Measurements from ENCODE around the gene ULBP2.
"Not testable (repeated sequence)": the region's sequence is repeated elsewhere in the genome, so short reads cannot be mapped to it uniquely, and the experiment has no call there.

The ULBP2 gene

DNA sequence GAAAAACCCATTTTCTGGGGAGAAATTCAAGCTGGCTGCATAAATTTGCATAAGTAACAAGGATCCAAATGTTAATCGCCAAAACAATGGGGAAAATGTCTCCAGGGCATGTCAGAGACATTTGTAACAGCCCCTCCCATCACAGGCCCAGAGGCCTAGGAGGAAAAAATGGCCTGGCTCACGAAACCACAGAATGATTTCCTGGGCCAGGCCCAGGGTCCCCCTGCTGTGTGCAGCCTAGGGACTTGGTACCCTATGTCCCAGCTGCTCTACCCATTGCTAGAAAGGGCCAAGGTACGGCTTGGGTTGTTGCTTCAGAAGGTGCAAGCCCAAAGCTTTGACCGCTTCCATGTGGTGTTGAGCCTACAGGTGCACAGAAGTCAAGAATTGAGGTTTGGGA, 33.3 kb upstream of the ULBP2 start:
- H3K36me3 ChIP-seq (ENCODE audit: control insufficient read depth in 5 of 5, insufficient read depth in 5 of 5, low read length in 5 of 5); H3K27me3 ChIP-seq (ENCODE audit: control insufficient read depth in 5 of 5, insufficient read depth in 4 of 5, low read length in 5 of 5); H3K27ac ChIP-seq (ENCODE audit: low read depth, low read length); H3K4me3 ChIP-seq (ENCODE audit: low read depth in 1 of 5, low read length in 5 of 5); H3K9ac ChIP-seq (ENCODE audit: low read length in 5 of 5); H3K9me3 ChIP-seq (ENCODE audit: control insufficient read depth in 5 of 5, low read length in 5 of 5): not testable (repeated sequence)
- H3K4me1 ChIP-seq (ENCODE audit: control insufficient read depth in 5 of 5, insufficient read depth in 5 of 5, low read length in 5 of 5): peaks cover 6 to 19% (median 17%) of the 10 kb centered on the region in 5 donors

DNA sequence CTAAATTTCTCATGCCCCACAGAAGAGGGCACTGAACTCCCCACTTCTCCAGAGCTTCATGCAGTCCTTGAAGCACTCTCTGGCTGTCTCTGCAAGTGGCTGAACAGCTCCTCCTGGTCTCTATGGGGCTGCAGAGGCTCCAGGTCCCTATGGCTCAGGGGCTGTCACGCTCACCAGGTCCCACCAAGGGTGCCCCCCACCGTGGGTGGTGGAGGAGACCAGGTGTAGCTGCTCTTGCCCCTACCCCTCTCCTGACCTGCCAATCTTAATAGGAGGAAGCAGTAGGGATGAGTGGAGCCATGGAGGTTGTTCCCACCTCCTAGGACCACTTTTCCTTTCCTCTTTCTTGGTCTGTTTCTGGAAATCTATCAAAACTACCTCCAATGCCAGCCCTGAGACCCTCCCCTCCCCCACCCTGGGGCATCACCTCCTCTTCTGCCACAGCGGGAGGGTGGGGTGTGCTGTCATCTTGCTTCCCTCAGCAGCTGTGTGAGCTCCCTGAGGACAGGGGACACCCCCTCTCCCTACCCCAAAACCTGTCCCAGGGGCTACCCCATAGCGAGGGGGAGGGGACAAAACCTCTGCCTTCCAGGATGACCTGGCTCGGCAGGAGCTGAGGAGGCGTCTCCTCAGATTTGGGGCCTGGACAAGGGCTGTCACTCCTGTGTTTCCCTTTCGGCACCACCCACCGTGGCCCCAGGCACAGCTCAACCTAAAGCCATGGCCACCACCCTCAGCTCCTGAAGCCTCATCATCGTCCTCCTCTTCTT, 31.9 kb upstream of the ULBP2 start:
- Histone ChIP-seq H3K4me1 (ENCODE audit: control insufficient read depth in 5 of 5, insufficient read depth in 5 of 5, low read length in 5 of 5) (peaks cover 6 to 19% (median 17%) of the 10 kb centered on the region in 5 donors), H3K9me3 (ENCODE audit: control insufficient read depth in 5 of 5, low read length in 5 of 5) (peaks cover 0 to 7% (median 0%) of the 10 kb centered on the region in 5 donors), H3K27ac (ENCODE audit: low read depth, low read length) (no peak overlapping the region), H3K36me3 (ENCODE audit: control insufficient read depth in 5 of 5, insufficient read depth in 5 of 5, low read length in 5 of 5) (no peaks in the 10 kb centered on the region), H3K4me3 (ENCODE audit: low read depth in 1 of 5, low read length in 5 of 5) (no peak overlapping the region), H3K27me3 (ENCODE audit: control insufficient read depth in 5 of 5, insufficient read depth in 4 of 5, low read length in 5 of 5) (no peaks in the 10 kb centered on the region), H3K9ac (ENCODE audit: low read length in 5 of 5) (no peak overlapping the region)

DNA sequence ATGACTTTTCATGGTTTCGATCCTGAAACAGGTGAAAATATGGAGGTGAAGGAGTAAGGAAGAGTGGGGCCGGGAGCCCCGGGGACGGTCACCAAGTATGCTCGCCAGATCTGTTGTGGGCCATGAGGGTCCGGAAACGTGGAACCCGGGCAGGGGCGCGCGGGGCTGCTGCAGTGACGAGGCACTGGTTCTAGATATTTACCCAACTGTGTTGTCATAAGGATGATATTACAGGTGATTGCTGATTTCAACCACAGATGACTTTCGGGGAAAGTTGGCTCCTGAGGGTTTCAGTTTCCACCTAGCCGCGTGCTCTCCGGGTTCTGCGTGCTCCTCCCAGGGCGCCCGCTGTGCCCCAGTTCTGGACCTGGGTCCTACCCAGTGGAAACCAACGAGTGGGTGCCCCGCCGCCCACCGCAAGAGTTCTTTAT, 31.1 kb upstream of the ULBP2 start:
- Histone ChIP-seq H3K36me3 (ENCODE audit: control insufficient read depth in 5 of 5, insufficient read depth in 5 of 5, low read length in 5 of 5) (no peaks in the 10 kb centered on the region), H3K4me1 (ENCODE audit: control insufficient read depth in 5 of 5, insufficient read depth in 5 of 5, low read length in 5 of 5) (peaks cover 6 to 14% (median 11%) of the 10 kb centered on the region in 5 donors), H3K9me3 (ENCODE audit: control insufficient read depth in 5 of 5, low read length in 5 of 5) (peaks cover 0 to 7% (median 0%) of the 10 kb centered on the region in 5 donors), H3K9ac (ENCODE audit: low read length in 5 of 5) (no peak overlapping the region), H3K4me3 (ENCODE audit: low read depth in 1 of 5, low read length in 5 of 5) (no peak overlapping the region), H3K27ac (ENCODE audit: low read depth, low read length) (no peak overlapping the region), H3K27me3 (ENCODE audit: control insufficient read depth in 5 of 5, insufficient read depth in 4 of 5, low read length in 5 of 5) (no peaks in the 10 kb centered on the region)

DNA sequence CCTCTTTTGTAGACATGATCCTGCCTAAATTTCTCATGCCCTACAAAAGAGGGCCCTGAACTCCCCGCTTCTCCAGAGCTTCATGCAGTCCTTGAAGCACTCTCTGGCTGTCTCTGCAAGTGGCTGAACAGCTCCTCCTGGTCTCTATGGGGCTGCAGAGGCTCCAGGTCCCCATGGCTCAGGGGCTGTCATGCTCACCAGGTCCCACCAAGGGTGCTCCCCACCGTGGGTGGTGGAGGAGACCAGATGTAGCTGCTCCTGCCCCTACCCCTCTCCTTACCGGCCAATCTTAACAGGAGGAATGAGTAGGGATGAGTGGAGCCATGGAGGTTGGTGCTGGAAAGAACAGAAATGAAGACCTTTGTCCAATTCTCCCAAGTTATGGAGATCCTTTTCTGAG, 29.1 kb upstream of the ULBP2 start:
- H3K27me3 ChIP-seq (ENCODE audit: control insufficient read depth in 5 of 5, insufficient read depth in 4 of 5, low read length in 5 of 5); H3K4me1 ChIP-seq (ENCODE audit: control insufficient read depth in 5 of 5, insufficient read depth in 5 of 5, low read length in 5 of 5); H3K4me3 ChIP-seq (ENCODE audit: low read depth in 1 of 5, low read length in 5 of 5); H3K9me3 ChIP-seq (ENCODE audit: control insufficient read depth in 5 of 5, low read length in 5 of 5); H3K27ac ChIP-seq (ENCODE audit: low read depth, low read length); H3K9ac ChIP-seq (ENCODE audit: low read length in 5 of 5); H3K36me3 ChIP-seq (ENCODE audit: control insufficient read depth in 5 of 5, insufficient read depth in 5 of 5, low read length in 5 of 5): not testable (repeated sequence)

DNA sequence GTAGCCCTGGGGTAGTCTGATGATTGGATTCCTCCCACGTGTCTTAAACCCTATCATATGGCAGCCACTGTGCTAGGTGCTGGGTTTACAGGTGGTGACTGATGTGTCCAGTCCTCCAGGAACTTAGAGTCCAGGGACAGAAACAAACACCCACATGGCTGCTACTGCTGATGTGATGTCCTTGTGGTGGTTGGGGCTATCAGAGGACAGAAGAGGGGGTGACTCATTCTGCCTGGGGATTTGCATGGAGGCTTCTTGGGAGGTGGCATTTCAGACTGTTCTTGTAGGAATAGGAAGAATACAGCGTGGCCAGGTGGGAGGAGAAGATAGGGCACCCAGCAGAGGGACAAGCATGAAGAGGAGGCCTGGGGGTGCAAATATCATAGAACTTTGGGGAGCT, 28.7 kb upstream of the ULBP2 start:
- H3K9me3 ChIP-seq (ENCODE audit: control insufficient read depth in 5 of 5, low read length in 5 of 5): peaks cover 0 to 5% (median 0%) of the 10 kb centered on the region in 5 donors
- H3K27ac ChIP-seq (ENCODE audit: low read depth, low read length): no peak overlapping the region
- H3K36me3 ChIP-seq (ENCODE audit: control insufficient read depth in 5 of 5, insufficient read depth in 5 of 5, low read length in 5 of 5): no peaks in the 10 kb centered on the region
- H3K9ac ChIP-seq (ENCODE audit: low read length in 5 of 5): no peak overlapping the region
- H3K27me3 ChIP-seq (ENCODE audit: control insufficient read depth in 5 of 5, insufficient read depth in 4 of 5, low read length in 5 of 5): no peaks in the 10 kb centered on the region
- no peak overlapping the region for H3K4me3 ChIP-seq (ENCODE audit: low read depth in 1 of 5, low read length in 5 of 5)
- no peaks in the 10 kb centered on the region for H3K4me1 ChIP-seq (ENCODE audit: control insufficient read depth in 5 of 5, insufficient read depth in 5 of 5, low read length in 5 of 5)

DNA sequence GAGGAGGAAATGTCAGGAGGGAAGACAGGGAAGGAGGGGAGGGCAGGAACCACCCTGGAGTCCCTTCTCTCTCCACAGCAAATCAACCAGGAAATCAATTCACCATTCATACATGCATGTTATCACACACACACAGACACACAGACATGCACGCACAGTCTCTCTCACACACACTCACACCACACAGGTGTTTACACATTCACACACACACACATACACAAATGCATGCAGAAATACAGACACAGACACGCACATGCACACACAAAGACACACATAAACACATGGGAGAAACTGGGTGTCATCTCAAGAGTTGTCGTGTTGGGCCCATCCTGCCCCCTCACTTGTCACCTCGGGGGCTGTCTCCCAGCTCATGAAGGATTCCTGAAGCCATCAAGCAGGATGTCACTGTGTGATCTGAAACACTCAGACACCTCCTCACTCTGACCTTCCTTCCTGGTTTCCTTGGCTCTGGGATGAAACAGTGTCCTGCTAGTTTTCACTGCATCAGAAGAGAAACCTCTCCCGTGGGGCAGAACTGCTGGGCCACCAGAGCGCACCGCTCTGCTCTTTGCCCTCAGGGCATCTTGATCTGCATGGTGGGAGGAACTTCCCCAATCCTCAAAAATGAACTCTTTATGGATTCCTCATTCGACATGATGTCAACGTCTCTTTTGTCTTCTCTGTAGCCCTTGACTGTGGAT, 28.1 kb upstream of the ULBP2 start:
- Histone ChIP-seq H3K4me1 (ENCODE audit: control insufficient read depth in 5 of 5, insufficient read depth in 5 of 5, low read length in 5 of 5) (no peaks in the 10 kb centered on the region), H3K27me3 (ENCODE audit: control insufficient read depth in 5 of 5, insufficient read depth in 4 of 5, low read length in 5 of 5) (no peaks in the 10 kb centered on the region), H3K27ac (ENCODE audit: low read depth, low read length) (no peak overlapping the region), H3K9me3 (ENCODE audit: control insufficient read depth in 5 of 5, low read length in 5 of 5) (peaks cover 0 to 1% (median 0%) of the 10 kb centered on the region in 5 donors), H3K9ac (ENCODE audit: low read length in 5 of 5) (no peak overlapping the region), H3K36me3 (ENCODE audit: control insufficient read depth in 5 of 5, insufficient read depth in 5 of 5, low read length in 5 of 5) (no peaks in the 10 kb centered on the region), H3K4me3 (ENCODE audit: low read depth in 1 of 5, low read length in 5 of 5) (no peak overlapping the region)

DNA sequence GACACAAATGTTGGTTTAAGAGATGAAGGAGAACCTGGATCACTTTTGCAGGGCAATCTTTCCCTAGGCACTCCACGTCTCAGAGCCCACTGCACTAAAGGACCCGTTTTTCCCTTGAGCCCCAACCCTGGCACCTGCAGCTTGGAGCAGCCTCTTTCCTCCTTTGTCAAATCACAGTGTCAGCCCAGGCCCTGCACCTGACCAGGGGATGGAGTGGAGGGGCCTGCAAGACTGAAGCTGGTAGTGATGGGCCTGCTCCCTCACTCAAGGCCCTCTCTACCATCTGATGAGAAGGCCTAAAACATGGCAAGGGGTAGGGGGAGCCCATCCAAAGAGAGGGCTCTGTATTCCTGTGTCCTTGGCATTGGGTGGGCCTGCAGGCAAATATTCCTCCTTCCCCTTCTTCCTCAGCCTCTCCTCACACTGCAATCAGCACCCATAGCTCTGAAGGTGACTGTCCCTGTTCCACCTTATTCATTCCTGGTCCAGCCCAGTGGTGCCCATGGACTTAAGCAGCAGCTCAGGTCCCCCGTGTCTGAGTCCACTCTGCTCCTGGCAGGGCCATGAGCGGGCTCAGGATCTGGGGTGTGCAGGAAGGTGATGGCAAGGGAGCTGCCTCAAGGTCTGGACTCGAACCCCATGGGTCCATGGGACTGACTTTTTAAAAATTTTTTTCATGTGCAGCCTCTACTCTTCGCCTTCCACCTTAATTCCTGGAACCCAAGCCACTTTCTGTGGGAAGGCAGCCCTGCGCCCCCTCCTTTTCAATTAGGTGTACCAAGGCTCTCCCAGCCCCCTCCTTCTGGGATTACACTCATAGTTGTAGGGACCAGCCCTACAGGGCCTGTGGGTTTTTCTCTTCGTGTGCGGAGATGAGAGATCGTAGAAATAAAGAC, 25.6 kb upstream of the ULBP2 start:
- H3K9me3 ChIP-seq (ENCODE audit: control insufficient read depth in 5 of 5, low read length in 5 of 5): no peaks in the 10 kb centered on the region
- no peak overlapping the region for H3K9ac ChIP-seq (ENCODE audit: low read length in 5 of 5)
- no peak overlapping the region for H3K4me3 ChIP-seq (ENCODE audit: low read depth in 1 of 5, low read length in 5 of 5)
- H3K27ac ChIP-seq (ENCODE audit: low read depth, low read length): no peak overlapping the region
- no peaks in the 10 kb centered on the region for H3K36me3 ChIP-seq (ENCODE audit: control insufficient read depth in 5 of 5, insufficient read depth in 5 of 5, low read length in 5 of 5)
- H3K4me1 ChIP-seq (ENCODE audit: control insufficient read depth in 5 of 5, insufficient read depth in 5 of 5, low read length in 5 of 5): no peaks in the 10 kb centered on the region
- H3K27me3 ChIP-seq (ENCODE audit: control insufficient read depth in 5 of 5, insufficient read depth in 4 of 5, low read length in 5 of 5): no peaks in the 10 kb centered on the region

DNA sequence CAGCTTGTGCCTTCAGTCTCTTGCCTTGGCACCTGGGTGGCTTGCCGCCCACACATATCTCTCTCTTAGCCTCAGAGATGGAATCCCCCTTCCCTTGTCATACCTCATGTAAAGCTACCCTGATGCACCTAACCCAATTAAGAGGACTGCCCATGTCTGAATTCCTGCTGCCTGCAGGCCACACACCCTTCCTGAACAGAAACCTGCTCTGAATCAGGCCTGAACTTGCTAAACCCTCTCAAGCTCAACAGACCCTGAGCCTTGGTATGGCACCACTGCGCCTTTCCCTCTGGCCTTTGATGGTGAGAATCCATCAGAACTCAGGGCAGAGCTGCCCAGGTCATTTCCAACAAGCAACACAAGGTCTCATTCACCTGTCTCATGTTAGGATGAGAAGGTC, 24.1 kb upstream of the ULBP2 start:
- H3K27me3 ChIP-seq (ENCODE audit: control insufficient read depth in 5 of 5, insufficient read depth in 4 of 5, low read length in 5 of 5): no peaks in the 10 kb centered on the region
- no peaks in the 10 kb centered on the region for H3K9me3 ChIP-seq (ENCODE audit: control insufficient read depth in 5 of 5, low read length in 5 of 5)
- H3K4me1 ChIP-seq (ENCODE audit: control insufficient read depth in 5 of 5, insufficient read depth in 5 of 5, low read length in 5 of 5): peaks cover 0 to 5% (median 5%) of the 10 kb centered on the region in 5 donors
- no peak overlapping the region for H3K9ac ChIP-seq (ENCODE audit: low read length in 5 of 5)
- no peaks in the 10 kb centered on the region for H3K36me3 ChIP-seq (ENCODE audit: control insufficient read depth in 5 of 5, insufficient read depth in 5 of 5, low read length in 5 of 5)
- H3K4me3 ChIP-seq (ENCODE audit: low read depth in 1 of 5, low read length in 5 of 5): no peak overlapping the region
- no peak overlapping the region for H3K27ac ChIP-seq (ENCODE audit: low read depth, low read length)

DNA sequence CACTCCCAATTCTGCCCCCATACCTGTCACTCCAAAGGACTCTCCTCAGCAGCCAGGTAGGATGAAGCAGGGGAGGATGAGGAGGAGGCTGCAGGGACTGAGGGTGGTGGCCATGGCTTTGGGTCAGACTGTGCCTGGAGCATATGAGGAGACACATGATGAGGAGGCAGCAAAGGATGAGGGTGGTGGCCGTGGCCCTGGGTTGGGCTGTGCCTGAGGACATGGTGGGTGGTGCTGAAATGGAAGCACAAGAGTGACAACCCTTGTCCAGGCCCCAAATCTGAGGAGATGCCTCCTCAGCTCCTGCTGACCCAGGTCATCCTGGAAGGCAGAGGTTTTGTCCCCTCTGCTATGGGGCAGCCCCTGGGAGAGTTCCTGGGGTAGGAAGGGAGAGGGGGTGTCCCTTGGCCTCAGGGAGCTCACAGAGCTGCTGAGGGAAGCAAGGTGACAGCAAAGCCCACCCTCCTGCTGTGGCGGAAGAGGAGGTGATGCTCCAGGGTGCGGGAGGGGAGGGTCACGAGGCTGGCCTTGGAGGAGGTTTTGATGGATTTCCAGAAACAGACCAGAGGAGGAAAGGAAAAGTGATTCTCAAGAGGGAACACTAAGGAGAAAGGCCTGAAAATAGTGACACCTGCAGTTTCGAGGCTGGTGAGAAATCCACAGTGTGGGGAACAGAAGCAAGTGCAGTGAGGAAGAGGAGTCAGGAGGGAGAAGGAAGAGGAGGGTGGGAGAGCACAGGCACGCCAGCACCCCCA, 23.5 kb upstream of the ULBP2 start:
- Histone ChIP-seq H3K36me3 (ENCODE audit: control insufficient read depth in 5 of 5, insufficient read depth in 5 of 5, low read length in 5 of 5) (no peaks in the 10 kb centered on the region), H3K4me1 (ENCODE audit: control insufficient read depth in 5 of 5, insufficient read depth in 5 of 5, low read length in 5 of 5) (peaks cover 0 to 12% (median 11%) of the 10 kb centered on the region in 5 donors), H3K27ac (ENCODE audit: low read depth, low read length) (no peak overlapping the region), H3K9me3 (ENCODE audit: control insufficient read depth in 5 of 5, low read length in 5 of 5) (no peaks in the 10 kb centered on the region), H3K27me3 (ENCODE audit: control insufficient read depth in 5 of 5, insufficient read depth in 4 of 5, low read length in 5 of 5) (peaks cover 0 to 1% (median 0%) of the 10 kb centered on the region in 5 donors), H3K9ac (ENCODE audit: low read length in 5 of 5) (no peak overlapping the region), H3K4me3 (ENCODE audit: low read depth in 1 of 5, low read length in 5 of 5) (no peak overlapping the region)
